CD4-positive, alpha-beta T cell (primary cell): Measurements from ENCODE around the gene MYBL2. TPM values are rescaled to one million over a fixed set of nuclear protein-coding genes. Genes with fewer than 3 reads are reported as not detected.

Experiments
- ATAC-seq: fragments of 200-7000 bp; cut with Tn5 transposase; one replicate; pipeline ENCODE4 v1.10.0; 2022; ENCODE audit warnings: mild to moderate bottlenecking; ENCODE audit not compliant: poor library complexity
- CTCF ChIA-PET: fragments of 350-600 bp; sonication (Branson Sonifier 250); formaldehyde crosslinking; loops from one replicate; lab custom pipeline; 2021; ENCODE audit warnings: antibody characterized with exemption, inconsistent platforms; lab: Charles Lee
- POLR2A ChIA-PET: fragments of 350-600 bp; sonication (Branson Sonifier 250); formaldehyde crosslinking; loops from one replicate; lab custom pipeline; 2021; ENCODE audit warnings: antibody characterized with exemption, inconsistent platforms; lab: Charles Lee
- DNase-seq, 14 experiments: peaks; one replicate each; pipeline ENCODE4 v3.0.0-alpha.2; 2013 to 2020; ENCODE audit warnings: mixed read lengths in 2 of 14
- H3K27ac ChIP-seq, 2 donors: one replicate each; pipeline versions ENCODE4 v1.5.1 to v1.7.0; 2013; ENCODE audit warnings: low read length in 2 of 2, low read depth in 1 of 2, mild to moderate bottlenecking in 1 of 2
- H3K27me3 ChIP-seq, 2 experiments: 1 replicate in 1 of 2; 2 replicates in 1 of 2; pipeline versions ENCODE4 v1.6.1 to v1.7.0; 2013; ENCODE audit warnings: low read length in 2 of 2, control low read depth in 1 of 2, mild to moderate bottlenecking in 1 of 2, moderate library complexity in 1 of 2; ENCODE audit not compliant: insufficient read depth in 2 of 2, control insufficient read depth in 1 of 2
- H3K36me3 ChIP-seq: one replicate; pipeline ENCODE4 v1.6.1; 2013; ENCODE audit warnings: low read length, control low read depth; ENCODE audit not compliant: insufficient read depth
- H3K4me1 ChIP-seq: one replicate; pipeline ENCODE4 v1.6.1; 2013; ENCODE audit warnings: low read length, control low read depth; ENCODE audit not compliant: insufficient read depth
- H3K4me3 ChIP-seq: one replicate; pipeline ENCODE4 v1.5.1; 2013; ENCODE audit warnings: mild to moderate bottlenecking, low read length, moderate library complexity
- H3K9me3 ChIP-seq, 2 experiments: 1 replicate in 1 of 2; 2 replicates in 1 of 2; pipeline versions ENCODE4 v1.6.1 to v1.7.0; 2013; ENCODE audit warnings: low read length in 2 of 2, mild to moderate bottlenecking in 2 of 2, control low read depth in 1 of 2, moderate library complexity in 1 of 2; ENCODE audit not compliant: control insufficient read depth in 1 of 2, insufficient read depth in 1 of 2
- H3K27ac Mint-ChIP-seq: one replicate; pipeline ENCODE4 v1.8.0; 2020; ENCODE audit warnings: mixed read lengths
- H3K27me3 Mint-ChIP-seq: one replicate; pipeline ENCODE4 v1.8.0; 2021; ENCODE audit warnings: mixed read lengths
- H3K36me3 Mint-ChIP-seq: one replicate; pipeline ENCODE4 v1.8.0; 2021; ENCODE audit warnings: low read depth, mixed read lengths
- H3K4me1 Mint-ChIP-seq: one replicate; pipeline ENCODE4 v1.8.0; 2021; ENCODE audit warnings: low read depth, mixed read lengths
- H3K4me3 Mint-ChIP-seq: one replicate; pipeline ENCODE4 v1.8.0; 2020; ENCODE audit warnings: mild to moderate bottlenecking, mixed read lengths
- H3K9me3 Mint-ChIP-seq: one replicate; pipeline ENCODE4 v1.8.0; 2020; ENCODE audit warnings: mixed read lengths
- intact Hi-C, 2 experiments: fragments of 100-400 bp; cut with DNase I in 1 of 2; cut with micrococcal nuclease in 1 of 2; formaldehyde crosslinking; loops; one replicate each; pipeline versions ENCODE4 v1.15.1 to v1.9.0; 2023 to 2025; cut with DNase I, micrococcal nuclease
- total RNA-seq, 174 experiments: library from RNA in 2 of 174; stranded (reverse) in 2 of 174; gene quantifications; one replicate each; pipeline ENCODE4 v1.2.3 and lab custom pipeline; 2021 to 2026
- TF ChIP-seq, protein P1 (sequence below): fragments of 200-600 bp; IDR thresholded peaks from one replicate; pipeline ENCODE4 v1.8.0; 2022; ENCODE audit warnings: antibody characterized with exemption, mild to moderate bottlenecking

MYBL2 gene
- total RNA-seq, 2 experiments from 2014 or later, result 0.56 to 0.69 TPM

DNA sequence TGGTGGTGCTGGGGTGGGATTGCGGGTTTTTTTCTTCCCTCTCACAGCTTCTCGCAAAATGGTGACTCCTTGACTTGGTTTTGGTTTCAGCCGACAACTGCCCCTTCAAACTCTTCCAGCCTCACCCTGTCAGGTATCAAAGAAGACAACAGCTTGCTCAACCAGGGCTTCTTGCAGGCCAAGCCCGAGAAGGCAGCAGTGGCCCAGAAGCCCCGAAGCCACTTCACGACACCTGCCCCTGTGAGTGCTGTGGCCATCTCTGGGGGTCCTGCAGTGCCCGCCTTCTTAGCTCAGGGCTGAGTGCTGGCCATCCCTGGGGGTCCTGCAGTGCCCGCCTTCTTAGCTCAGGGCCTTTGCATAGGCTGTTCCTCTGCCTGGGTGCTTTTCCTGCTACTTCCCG lies 48.1 kb downstream of the MYBL2 start:
- Histone ChIP-seq H3K9me3 (no peaks in the 10 kb centered on the region), H3K4me1 (peaks cover 3% of the 10 kb centered on the region), H3K4me3 (no peak overlapping the region), H3K27ac (no peak overlapping the region), H3K36me3 (no peaks in the 10 kb centered on the region), H3K27me3 (no peaks in the 10 kb centered on the region)
- POLR2A ChIA-PET, result no interaction called here
- Mint-ChIP-seq H3K4me3 (no peak overlapping the region), H3K27me3 (no peaks in the 10 kb centered on the region), H3K9me3 (no peaks in the 10 kb centered on the region), H3K4me1 (peaks cover 18% of the 10 kb centered on the region), H3K36me3 (no peaks in the 10 kb centered on the region), H3K27ac (no peak overlapping the region)
- TF ChIP-seq, protein P1, sequence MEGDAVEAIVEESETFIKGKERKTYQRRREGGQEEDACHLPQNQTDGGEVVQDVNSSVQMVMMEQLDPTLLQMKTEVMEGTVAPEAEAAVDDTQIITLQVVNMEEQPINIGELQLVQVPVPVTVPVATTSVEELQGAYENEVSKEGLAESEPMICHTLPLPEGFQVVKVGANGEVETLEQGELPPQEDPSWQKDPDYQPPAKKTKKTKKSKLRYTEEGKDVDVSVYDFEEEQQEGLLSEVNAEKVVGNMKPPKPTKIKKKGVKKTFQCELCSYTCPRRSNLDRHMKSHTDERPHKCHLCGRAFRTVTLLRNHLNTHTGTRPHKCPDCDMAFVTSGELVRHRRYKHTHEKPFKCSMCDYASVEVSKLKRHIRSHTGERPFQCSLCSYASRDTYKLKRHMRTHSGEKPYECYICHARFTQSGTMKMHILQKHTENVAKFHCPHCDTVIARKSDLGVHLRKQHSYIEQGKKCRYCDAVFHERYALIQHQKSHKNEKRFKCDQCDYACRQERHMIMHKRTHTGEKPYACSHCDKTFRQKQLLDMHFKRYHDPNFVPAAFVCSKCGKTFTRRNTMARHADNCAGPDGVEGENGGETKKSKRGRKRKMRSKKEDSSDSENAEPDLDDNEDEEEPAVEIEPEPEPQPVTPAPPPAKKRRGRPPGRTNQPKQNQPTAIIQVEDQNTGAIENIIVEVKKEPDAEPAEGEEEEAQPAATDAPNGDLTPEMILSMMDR, result no peak
- ATAC-seq, result no peak
- intact Hi-C loops, result no loop called here
- DNase-seq, result no peak
- CTCF ChIA-PET, result no interaction called here

DNA sequence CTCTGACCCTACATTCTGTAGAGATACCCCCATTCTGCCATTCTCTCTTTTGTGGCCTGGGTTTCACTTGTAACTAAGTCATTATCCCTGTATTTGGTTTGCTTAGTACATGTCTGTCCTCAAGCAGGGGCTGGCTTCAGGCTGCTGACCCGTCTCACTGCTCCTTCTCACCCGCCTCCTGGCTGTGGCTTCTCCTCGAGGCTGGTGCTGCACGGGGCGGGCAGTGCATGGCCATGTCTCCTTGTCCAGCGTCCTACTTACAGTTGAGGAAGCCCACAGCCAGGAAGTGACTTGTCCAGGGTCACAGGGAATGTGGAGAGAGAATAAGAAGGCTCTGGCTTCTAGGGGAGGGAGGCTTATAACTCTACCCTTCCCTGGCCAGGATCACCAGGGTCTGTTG lies 48.6 kb downstream of the MYBL2 start:
- Histone ChIP-seq H3K27me3 (no peaks in the 10 kb centered on the region), H3K4me1 (peaks cover 3% of the 10 kb centered on the region), H3K27ac (no peak overlapping the region), H3K4me3 (no peak overlapping the region), H3K36me3 (no peaks in the 10 kb centered on the region), H3K9me3 (no peaks in the 10 kb centered on the region)
- Mint-ChIP-seq H3K27me3 (no peaks in the 10 kb centered on the region), H3K9me3 (no peaks in the 10 kb centered on the region), H3K4me1 (peaks cover 23% of the 10 kb centered on the region), H3K4me3 (no peak overlapping the region), H3K27ac (no peak overlapping the region), H3K36me3 (no peaks in the 10 kb centered on the region)
- ChIA-PET POLR2A (no interaction called here), CTCF (no interaction called here)
- no peak for ATAC-seq
- TF ChIP-seq, protein P1, result no peak
- intact Hi-C loops, result no loop called here
- DNase-seq, result no peak

DNA sequence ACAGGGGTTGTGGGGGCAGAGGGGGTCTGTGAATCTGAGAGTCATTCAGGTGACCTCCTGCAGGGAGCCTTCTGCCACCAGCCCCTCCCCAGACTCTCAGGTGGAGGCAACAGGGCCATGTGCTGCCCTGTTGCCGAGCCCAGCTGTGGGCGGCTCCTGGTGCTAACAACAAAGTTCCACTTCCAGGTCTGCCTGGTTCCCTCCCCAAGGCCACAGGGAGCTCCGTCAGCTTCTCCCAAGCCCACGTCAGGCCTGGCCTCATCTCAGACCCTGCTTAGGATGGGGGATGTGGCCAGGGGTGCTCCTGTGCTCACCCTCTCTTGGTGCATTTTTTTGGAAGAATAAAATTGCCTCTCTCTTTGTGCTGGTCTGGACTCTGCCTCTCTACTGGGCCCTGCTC lies 49.2 kb downstream of the MYBL2 start:
- no peak overlapping the region for H3K27ac ChIP-seq
- no peak for ATAC-seq

More for the DNA sequence above, 49.2 kb downstream of the MYBL2 start:
- H3K27me3 Mint-ChIP-seq, result no peaks in the 10 kb centered on the region
- H3K9me3 Mint-ChIP-seq, result no peaks in the 10 kb centered on the region
- Histone ChIP-seq H3K27me3 (no peaks in the 10 kb centered on the region), H3K4me1 (peaks cover 8% of the 10 kb centered on the region), H3K4me3 (no peak overlapping the region), H3K9me3 (no peaks in the 10 kb centered on the region), H3K36me3 (no peaks in the 10 kb centered on the region)
- ChIA-PET CTCF (no interaction called here), POLR2A (no interaction called here)
- TF ChIP-seq, protein P1, result no peak
- intact Hi-C loops, result no loop called here
- H3K36me3 Mint-ChIP-seq, result no peaks in the 10 kb centered on the region
- H3K27ac Mint-ChIP-seq, result no peak overlapping the region
- no peak overlapping the region for H3K4me3 Mint-ChIP-seq
- no peak for DNase-seq
- peaks cover 29% of the 10 kb centered on the region for H3K4me1 Mint-ChIP-seq
